ENCODE results near the gene CREB1. TPM values are rescaled to one million over a fixed set of nuclear protein-coding genes. Genes with fewer than 3 reads are reported as not detected.
"Not testable (repeated sequence)": the region's sequence is repeated elsewhere in the genome, so short reads cannot be mapped to it uniquely, and the experiment has no call there.

Gene CREB1
- total RNA-seq, 1 donor from 2014 or later, result 109 TPM

DNA sequence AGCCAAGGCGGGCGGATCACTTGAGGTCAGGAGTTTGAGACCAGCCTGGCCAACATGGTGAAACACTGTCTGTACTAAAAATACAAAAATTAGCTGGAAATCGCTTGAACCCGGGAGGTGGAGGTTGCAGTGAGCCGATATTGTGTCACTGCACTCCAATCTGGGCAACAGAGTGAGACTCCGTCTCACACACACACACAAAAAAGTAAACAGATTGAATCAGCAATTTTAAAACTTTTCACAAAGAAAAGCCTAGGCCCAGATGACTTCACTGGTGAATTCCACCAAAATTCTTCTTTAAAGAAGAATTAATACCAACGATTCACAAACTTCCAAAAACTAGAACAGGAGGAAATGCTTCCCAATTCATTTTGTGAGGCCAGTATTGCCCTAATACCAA is 116.8 kb downstream of the CREB1 start:
- DNase-seq (ENCODE audit: low spot score in 2 of 2); FAIRE-seq: not testable (repeated sequence)

Other genes with a start within 250 kb of the CREB1 start
- 12.6 TPM for gene METTL21A, start 95.4 kb downstream of the CREB1 start, total RNA-seq
- gene CCNYL1, start 181.7 kb downstream of the CREB1 start, total RNA-seq, result 51.0 TPM
- 1.2 TPM for gene FZD5, start 239.9 kb downstream of the CREB1 start, total RNA-seq

All from frontal cortex (tissue), 4 donors.